NB4 (cell line): Measurements from ENCODE around the gene OMG.
"Not testable (repeated sequence)": the region's sequence is repeated elsewhere in the genome, so short reads cannot be mapped to it uniquely, and the experiment has no call there.

Experiments used
- DNase-seq: peaks from one replicate; pipeline ENCODE4 v3.0.0; 2010; ENCODE audit warnings: low read depth
- H3K4me3 ChIP-seq: one replicate; pipeline ENCODE4 v1.5.1; 2011; ENCODE audit warnings: mild to moderate bottlenecking, low read depth, low read length, moderate library complexity
- MYC ChIP-seq: IDR thresholded peaks from 2 replicates; pipeline ENCODE4 v1.6.1; 2011; ENCODE audit warnings: low read depth, low read length
- POLR2A ChIP-seq: IDR thresholded peaks from 2 replicates; pipeline ENCODE4 v1.6.1; 2011; ENCODE audit warnings: mild to moderate bottlenecking; ENCODE audit not compliant: insufficient read length; ENCODE audit errors: extremely low read depth
- TF ChIP-seq, protein P1 (sequence below): IDR thresholded peaks from 2 replicates; pipeline ENCODE4 v1.6.1; 2011; ENCODE audit warnings: low read depth, low read length
- TF ChIP-seq, protein P2 (sequence below): IDR thresholded peaks from one replicate; pipeline ENCODE4 v1.5.1; 2012; ENCODE audit warnings: low read depth, low read length

OMG gene

GRCh38 chr17:31295489-31295871 lies 1.6 kb downstream of the OMG start:
- no peak overlapping the region for H3K4me3 ChIP-seq
- TF ChIP-seq, protein P1, sequence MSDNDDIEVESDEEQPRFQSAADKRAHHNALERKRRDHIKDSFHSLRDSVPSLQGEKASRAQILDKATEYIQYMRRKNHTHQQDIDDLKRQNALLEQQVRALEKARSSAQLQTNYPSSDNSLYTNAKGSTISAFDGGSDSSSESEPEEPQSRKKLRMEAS, result no peak
- TF ChIP-seq, protein P2, sequence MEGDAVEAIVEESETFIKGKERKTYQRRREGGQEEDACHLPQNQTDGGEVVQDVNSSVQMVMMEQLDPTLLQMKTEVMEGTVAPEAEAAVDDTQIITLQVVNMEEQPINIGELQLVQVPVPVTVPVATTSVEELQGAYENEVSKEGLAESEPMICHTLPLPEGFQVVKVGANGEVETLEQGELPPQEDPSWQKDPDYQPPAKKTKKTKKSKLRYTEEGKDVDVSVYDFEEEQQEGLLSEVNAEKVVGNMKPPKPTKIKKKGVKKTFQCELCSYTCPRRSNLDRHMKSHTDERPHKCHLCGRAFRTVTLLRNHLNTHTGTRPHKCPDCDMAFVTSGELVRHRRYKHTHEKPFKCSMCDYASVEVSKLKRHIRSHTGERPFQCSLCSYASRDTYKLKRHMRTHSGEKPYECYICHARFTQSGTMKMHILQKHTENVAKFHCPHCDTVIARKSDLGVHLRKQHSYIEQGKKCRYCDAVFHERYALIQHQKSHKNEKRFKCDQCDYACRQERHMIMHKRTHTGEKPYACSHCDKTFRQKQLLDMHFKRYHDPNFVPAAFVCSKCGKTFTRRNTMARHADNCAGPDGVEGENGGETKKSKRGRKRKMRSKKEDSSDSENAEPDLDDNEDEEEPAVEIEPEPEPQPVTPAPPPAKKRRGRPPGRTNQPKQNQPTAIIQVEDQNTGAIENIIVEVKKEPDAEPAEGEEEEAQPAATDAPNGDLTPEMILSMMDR, result no peak
- TF ChIP-seq POLR2A (no peak), MYC (no peak)
- DNase-seq, result no peak

DNA sequence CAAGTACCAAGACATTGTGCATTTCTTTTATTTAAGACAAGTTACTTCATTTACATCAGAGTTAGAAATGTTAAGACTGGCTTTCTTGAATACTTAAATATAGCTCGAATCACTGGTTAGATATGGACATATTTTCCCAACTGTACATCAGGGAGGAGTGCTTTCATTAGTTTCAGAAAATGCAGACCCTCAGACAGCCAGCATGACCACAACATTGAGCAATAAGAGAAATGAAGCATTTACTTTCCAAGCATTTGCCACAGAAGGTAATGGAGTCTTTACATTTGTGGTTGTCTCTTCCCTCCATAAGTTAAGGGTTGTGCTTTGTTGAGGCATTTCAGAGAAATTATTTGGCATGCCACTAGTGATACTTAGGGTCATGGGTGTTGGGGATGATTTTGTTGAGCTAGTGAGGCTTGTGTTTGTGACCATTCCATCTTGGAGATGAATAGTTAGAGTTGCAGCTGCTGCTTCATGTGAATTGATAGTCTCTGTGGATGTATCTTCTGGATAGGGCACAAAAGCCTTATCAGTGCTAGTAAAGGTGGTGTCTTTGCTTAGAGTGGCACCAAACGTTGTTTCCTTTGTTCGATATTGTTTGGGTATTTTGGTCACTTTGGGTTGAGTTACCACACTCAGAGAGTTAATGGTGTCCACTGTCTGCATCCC lies 2.1 kb downstream of the OMG start:
- DNase-seq, result peak; percentile 79
- no peak overlapping the region for H3K4me3 ChIP-seq
- TF ChIP-seq POLR2A (no peak), MYC (no peak)
- TF ChIP-seq, protein P2, result no peak
- TF ChIP-seq, protein P1, result no peak

- H3K4me3 ChIP-seq, result no peak overlapping the region
- DNase-seq, result no peak
- no peak for TF ChIP-seq MYC
- TF ChIP-seq, protein P1, result no peak
Measured at GRCh38 chr17:31294231-31294630, 2.8 kb downstream of the OMG start.

- TF ChIP-seq, protein P2, result no peak
- TF ChIP-seq MYC (no peak), POLR2A (no peak)
- TF ChIP-seq, protein P1, result no peak
- DNase-seq, result no peak
- no peak overlapping the region for H3K4me3 ChIP-seq
Measured at GRCh38 chr17:31293581-31293980, 3.5 kb downstream of the OMG start.

GRCh38 chr17:31291820-31292219 lies 5.2 kb downstream of the OMG start:
- TF ChIP-seq, protein P2, result no peak
- no peak for TF ChIP-seq MYC
- TF ChIP-seq, protein P1, result no peak
- no peak for TF ChIP-seq POLR2A
- no peak for DNase-seq
- no peak overlapping the region for H3K4me3 ChIP-seq

DNA sequence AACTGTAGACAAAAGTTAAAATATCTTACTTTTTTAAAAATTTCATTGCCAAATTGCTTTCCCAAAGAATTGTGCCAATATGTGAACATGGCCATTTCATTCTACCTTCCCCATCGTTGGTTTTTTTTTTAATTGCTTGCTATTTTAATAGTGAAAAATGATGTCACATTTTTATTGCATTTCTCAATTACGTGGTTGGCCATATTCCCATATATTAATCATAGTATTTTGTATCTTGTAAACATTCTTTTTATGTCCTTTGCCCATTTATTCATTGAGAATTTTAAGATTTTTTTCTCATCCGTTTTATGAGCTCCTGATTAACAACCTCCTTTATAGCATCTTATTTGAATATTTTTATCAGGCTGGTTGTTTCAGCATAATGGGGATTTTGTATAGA lies 7.2 kb downstream of the OMG start:
- no peak for DNase-seq
- TF ChIP-seq, protein P2, result no peak
- TF ChIP-seq, protein P1, result no peak
- TF ChIP-seq MYC (no peak), POLR2A (no peak)
- H3K4me3 ChIP-seq, result no peak overlapping the region

GRCh38 chr17:31287932-31288331 lies 9.1 kb downstream of the OMG start:
- not testable (repeated sequence) for DNase-seq, H3K4me3 ChIP-seq
